ENCODE results near the gene LANCL1.
A peak's percentile ranks its signal among the peaks of the same experiment; 100 is the strongest.

LANCL1 gene

GRCh38 chr2:210481601-210482175, 5.1 kb upstream of the LANCL1 start:
- no peak overlapping the region for H2AFZ ChIP-seq (ENCODE audit: low read depth, low read length)
- TF ChIP-seq EZH2phosphoT487 (IDR thresholded peaks at IDR 0.05; ENCODE audit: low read depth) (no peak), CTCF (IDR thresholded peaks at IDR 0.05; ENCODE audit: low read depth, low read length) (no peak)
- H4K20me1 ChIP-seq (ENCODE audit: insufficient read depth, low read length) = no peaks in the 10 kb centered on the region
- no peak overlapping the region for H3K4me3 ChIP-seq (ENCODE audit: low read length)
- H3K4me2 ChIP-seq (ENCODE audit: low read length) = no peak overlapping the region
- H3K9ac ChIP-seq (ENCODE audit: low read length) = no peak overlapping the region
- H3K27ac ChIP-seq (ENCODE audit: low read length) = no peak overlapping the region
- H3K27me3 ChIP-seq (ENCODE audit: low read depth, low read length) = no peaks in the 10 kb centered on the region
- no peaks in the 10 kb centered on the region for H3K36me3 ChIP-seq (replicated peaks; ENCODE audit: low read depth, low read length)
- no peaks in the 10 kb centered on the region for H3K79me2 ChIP-seq (ENCODE audit: low read length)
- H3K9me3 ChIP-seq (ENCODE audit: insufficient read depth, low read length) = 0 out of 2 replicates have a peak, but pooled peaks cover 4% of the 10 kb centered on the region
- peaks cover 15% of the 10 kb centered on the region; the same call in 1 of the 2 replicates for H3K4me1 ChIP-seq (ENCODE audit: low read length)

GRCh38 chr2:210480764-210481163, 4.2 kb upstream of the LANCL1 start:
- Histone ChIP-seq H2AFZ (ENCODE audit: low read depth, low read length) (no peak overlapping the region), H4K20me1 (ENCODE audit: insufficient read depth, low read length) (no peaks in the 10 kb centered on the region), H3K9ac (ENCODE audit: low read length) (no peak overlapping the region), H3K27ac (ENCODE audit: low read length) (no peak overlapping the region), H3K79me2 (ENCODE audit: low read length) (peaks cover 7% of the 10 kb centered on the region), H3K27me3 (ENCODE audit: low read depth, low read length) (no peaks in the 10 kb centered on the region), H3K9me3 (ENCODE audit: insufficient read depth, low read length) (0 out of 2 replicates have a peak, but pooled peaks cover 4% of the 10 kb centered on the region), H3K36me3 (replicated peaks; ENCODE audit: low read depth, low read length) (no peaks in the 10 kb centered on the region), H3K4me1 (ENCODE audit: low read length) (peaks cover 16% of the 10 kb centered on the region; the same call in 1 of the 2 replicates), H3K4me3 (ENCODE audit: low read length) (no peak overlapping the region), H3K4me2 (ENCODE audit: low read length) (no peak overlapping the region)
- TF ChIP-seq CTCF (IDR thresholded peaks at IDR 0.05; ENCODE audit: low read depth, low read length) (no peak), EZH2phosphoT487 (IDR thresholded peaks at IDR 0.05; ENCODE audit: low read depth) (no peak)

GRCh38 chr2:210480079-210480478, 3.5 kb upstream of the LANCL1 start:
- no peak overlapping the region for H3K9ac ChIP-seq (ENCODE audit: low read length)
- TF ChIP-seq CTCF (IDR thresholded peaks at IDR 0.05; ENCODE audit: low read depth, low read length) (no peak), EZH2phosphoT487 (IDR thresholded peaks at IDR 0.05; ENCODE audit: low read depth) (no peak)
- H3K9me3 ChIP-seq (ENCODE audit: insufficient read depth, low read length) = 0 out of 2 replicates have a peak, but pooled peaks cover 4% of the 10 kb centered on the region
- no peaks in the 10 kb centered on the region for H4K20me1 ChIP-seq (ENCODE audit: insufficient read depth, low read length)
- H2AFZ ChIP-seq (ENCODE audit: low read depth, low read length) = no peak overlapping the region
- peaks cover 20% of the 10 kb centered on the region; the same call in 1 of the 2 replicates for H3K4me1 ChIP-seq (ENCODE audit: low read length)
- peaks cover 10% of the 10 kb centered on the region for H3K79me2 ChIP-seq (ENCODE audit: low read length)
- no peaks in the 10 kb centered on the region for H3K36me3 ChIP-seq (replicated peaks; ENCODE audit: low read depth, low read length)
- peak overlapping the region; percentile 16; the same call in 1 of the 2 replicates for H3K4me2 ChIP-seq (ENCODE audit: low read length)
- no peaks in the 10 kb centered on the region for H3K27me3 ChIP-seq (ENCODE audit: low read depth, low read length)
- no peak overlapping the region for H3K27ac ChIP-seq (ENCODE audit: low read length)
- no peak overlapping the region for H3K4me3 ChIP-seq (ENCODE audit: low read length)

- H4K20me1 ChIP-seq (ENCODE audit: insufficient read depth, low read length) = no peaks in the 10 kb centered on the region
- peaks cover 3% of the 10 kb centered on the region for H3K36me3 ChIP-seq (replicated peaks; ENCODE audit: low read depth, low read length)
- peaks cover 10% of the 10 kb centered on the region for H3K79me2 ChIP-seq (ENCODE audit: low read length)
- H3K27me3 ChIP-seq (ENCODE audit: low read depth, low read length) = no peaks in the 10 kb centered on the region
- H3K27ac ChIP-seq (ENCODE audit: low read length) = no peak overlapping the region
- peaks cover 20% of the 10 kb centered on the region; the same call in 1 of the 2 replicates for H3K4me1 ChIP-seq (ENCODE audit: low read length)
- no peak overlapping the region for H2AFZ ChIP-seq (ENCODE audit: low read depth, low read length)
- 0 out of 2 replicates have a peak, but pooled peaks cover 2% of the 10 kb centered on the region for H3K9me3 ChIP-seq (ENCODE audit: insufficient read depth, low read length)
- no peak for TF ChIP-seq CTCF (IDR thresholded peaks at IDR 0.05; ENCODE audit: low read depth, low read length)
- no peak for TF ChIP-seq EZH2phosphoT487 (IDR thresholded peaks at IDR 0.05; ENCODE audit: low read depth)
- H3K4me2 ChIP-seq (ENCODE audit: low read length) = no peak overlapping the region
- no peak overlapping the region for H3K9ac ChIP-seq (ENCODE audit: low read length)
- no peak overlapping the region for H3K4me3 ChIP-seq (ENCODE audit: low read length)
These were observed 2.1 kb upstream of the LANCL1 start for GRCh38 chr2:210478661-210479060.
